Stomach (tissue), 4 donors: ENCODE measurements around the gene PLCG2.
"Not testable (repeated sequence)": the region's sequence is repeated elsewhere in the genome, so short reads cannot be mapped to it uniquely, and the experiment has no call there.

ENCODE experiments used
- EP300 ChIP-seq: sonication (generic); formaldehyde crosslinking; IDR thresholded peaks from one replicate; pipeline ENCODE4 v1.6.1; 2017; ENCODE audit warnings: antibody characterized with exemption
- POLR2A ChIP-seq, 4 donors: fragments of 450-650 bp; IDR thresholded peaks; one replicate each; pipeline ENCODE4 v1.6.1; 2016; ENCODE audit warnings: antibody characterized with exemption in 4 of 4, control low read depth in 2 of 4, mild to moderate bottlenecking in 1 of 4, moderate library complexity in 1 of 4
- POLR2AphosphoS5 ChIP-seq, 3 donors: sonication (generic); formaldehyde crosslinking; IDR thresholded peaks; one replicate each; pipeline ENCODE4 v1.6.1; 2016; ENCODE audit warnings: antibody characterized with exemption in 3 of 3

- not testable (repeated sequence) for TF ChIP-seq POLR2A (IDR thresholded peaks at IDR 0.05); EP300; POLR2AphosphoS5 (IDR thresholded peaks at IDR 0.05)
These were observed 155.6 kb downstream of the PLCG2 start for GRCh38 chr16:81934711-81935110.
